Activated CD8-positive, alpha-beta memory T cell treated with anti-CD3 and anti-CD28 coated beads, Interleukin-2, amount 50 U/mL, for 1 hour (primary cell): ENCODE results near the gene PROM2.

Experiments used
- DNase-seq: peaks from one replicate; pipeline ENCODE4 v3.0.0-alpha.2; 2020; ENCODE audit errors: extremely low read depth

PROM2 gene

DNA sequence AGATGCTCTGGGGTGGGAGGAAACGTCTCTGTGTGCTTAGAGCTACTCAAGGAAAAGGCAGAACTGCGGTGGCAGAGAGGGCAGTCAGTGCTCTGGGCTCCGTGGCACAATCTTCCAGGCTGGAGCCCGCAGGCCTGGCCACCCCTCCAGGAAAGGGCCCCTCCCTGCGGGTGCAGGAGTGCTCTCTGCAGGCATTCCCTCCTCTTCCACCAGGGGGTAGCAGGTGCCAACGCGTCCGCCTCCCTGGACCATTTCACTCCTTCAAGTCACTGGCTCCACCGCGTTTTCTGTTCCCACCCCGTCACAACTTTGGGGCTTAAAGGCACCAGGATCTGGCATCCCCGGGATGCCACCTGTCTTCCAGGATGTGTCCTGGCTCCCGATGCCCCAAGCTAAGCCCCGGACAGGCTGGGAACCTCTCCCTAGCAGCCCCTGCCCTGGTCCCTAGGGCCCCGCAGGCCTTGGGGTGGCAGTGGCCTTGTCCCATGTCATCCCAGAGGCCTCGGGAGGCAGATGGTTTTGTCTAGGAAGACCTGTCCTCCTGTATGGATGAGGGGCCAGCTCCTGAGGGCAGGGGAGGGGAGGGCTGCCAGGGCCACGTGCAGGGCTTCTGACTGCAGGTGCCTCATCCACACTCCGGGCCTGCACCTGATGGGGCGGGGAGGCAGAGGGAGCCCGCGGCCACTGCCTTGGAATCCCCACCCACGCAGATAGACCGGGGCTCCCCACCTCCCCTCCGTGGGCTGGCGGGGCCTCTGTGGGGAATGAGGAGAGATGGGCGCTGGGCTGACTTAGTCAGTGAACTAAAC, 49.3 kb downstream of the PROM2 start:
- DNase-seq, result no peak

DNA sequence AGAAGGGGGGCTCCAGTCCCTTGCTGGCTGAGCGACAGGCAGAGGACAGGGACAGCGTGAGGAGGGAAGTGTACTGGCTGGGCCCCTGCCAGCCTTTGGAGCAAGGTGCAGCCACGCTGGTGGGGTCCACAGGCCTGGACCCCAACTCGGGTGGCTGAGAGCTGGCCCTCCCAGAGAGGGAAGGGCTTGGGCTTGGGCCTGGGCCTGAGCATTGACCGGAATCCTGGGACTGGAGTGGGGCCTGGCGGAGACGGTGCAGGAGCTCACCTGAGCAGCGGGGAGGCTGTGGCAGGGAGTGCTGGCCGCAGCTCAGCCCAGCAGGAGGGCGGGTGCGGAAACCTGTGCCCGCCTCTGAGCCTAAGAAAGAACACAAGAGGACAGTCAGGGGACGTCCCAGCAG, 50.8 kb downstream of the PROM2 start:
- DNase-seq, result no peak

DNA sequence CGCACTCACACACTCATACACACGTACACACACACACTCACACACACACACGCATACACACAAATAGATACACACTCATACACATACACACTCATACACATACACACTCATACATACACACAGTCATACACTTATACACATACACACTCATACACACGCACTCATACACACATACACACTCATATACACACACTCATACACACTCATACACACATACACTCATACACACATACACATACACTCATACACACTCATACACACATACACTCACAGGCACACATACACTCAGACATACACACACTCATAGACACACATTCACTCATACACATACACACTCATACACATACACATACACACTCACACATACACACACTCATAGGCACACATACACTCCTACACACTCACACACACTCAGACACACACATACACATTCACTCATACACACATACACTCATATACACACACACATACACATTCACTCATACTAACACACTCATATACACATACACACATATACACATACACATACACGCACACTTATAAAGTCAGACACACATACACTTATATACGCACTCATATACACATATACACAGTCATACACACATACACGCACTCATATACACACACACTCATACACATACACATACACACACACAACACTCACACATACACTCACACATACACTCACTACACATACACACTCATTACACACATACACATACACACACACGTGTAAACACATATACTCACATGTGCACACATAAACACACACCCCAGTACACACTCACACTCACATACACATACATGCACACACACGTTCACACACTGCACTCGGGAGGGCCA, 51.6 kb downstream of the PROM2 start:
- no peak for DNase-seq

DNA sequence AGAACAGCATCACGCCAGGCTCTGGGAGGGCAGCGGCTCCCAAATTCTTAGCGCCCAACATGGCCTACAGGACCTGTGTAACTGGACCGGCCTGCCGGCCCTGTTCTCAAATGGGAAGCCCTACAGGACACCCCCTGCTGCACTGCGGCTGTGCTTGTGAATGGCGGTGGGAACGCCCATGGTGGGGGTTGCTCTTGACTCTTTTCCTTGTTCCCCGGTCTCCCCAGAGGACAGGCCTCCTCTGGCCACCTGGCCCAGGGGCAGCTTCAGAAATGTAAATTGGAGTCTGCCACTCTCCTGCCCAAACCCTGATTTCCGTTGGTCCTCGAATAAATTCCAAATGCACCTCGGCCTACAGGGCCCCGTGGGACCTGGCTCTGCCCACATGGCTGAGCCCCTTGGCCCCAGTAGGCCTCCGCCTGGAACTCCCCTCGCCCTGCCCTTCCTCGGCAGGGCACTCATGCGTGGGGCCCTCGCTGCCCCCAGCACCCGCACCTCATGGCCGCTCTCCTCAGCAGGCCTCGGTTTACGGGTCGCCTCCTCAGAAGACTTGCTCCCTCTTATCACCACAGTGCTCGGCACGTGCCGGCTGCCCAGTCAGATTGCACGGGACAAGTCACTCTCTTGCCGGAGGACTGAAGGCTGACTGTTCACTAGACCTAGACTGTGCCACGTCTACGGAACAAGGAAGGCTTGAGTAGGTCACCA, 52.3 kb downstream of the PROM2 start:
- DNase-seq, result no peak

DNA sequence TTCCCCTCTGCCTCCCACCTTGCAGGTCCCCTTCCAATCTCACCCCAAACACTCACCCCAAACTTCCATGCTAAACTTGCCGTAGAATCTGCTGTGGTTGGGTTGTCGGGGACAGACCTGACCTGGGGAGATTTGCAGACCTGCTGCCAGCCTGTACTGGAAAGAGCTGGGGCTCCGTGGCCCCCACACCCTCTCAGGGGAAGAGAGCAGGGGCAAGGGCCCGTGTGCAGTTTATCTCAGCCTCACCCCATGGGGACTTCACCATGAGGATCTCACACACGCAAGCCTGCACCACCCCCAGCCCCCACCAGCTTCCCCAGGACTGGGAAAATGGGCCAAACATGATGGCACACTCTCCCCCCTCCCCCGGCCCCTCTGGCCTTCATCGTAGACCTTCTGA, 53.6 kb downstream of the PROM2 start:
- no peak for DNase-seq

DNA sequence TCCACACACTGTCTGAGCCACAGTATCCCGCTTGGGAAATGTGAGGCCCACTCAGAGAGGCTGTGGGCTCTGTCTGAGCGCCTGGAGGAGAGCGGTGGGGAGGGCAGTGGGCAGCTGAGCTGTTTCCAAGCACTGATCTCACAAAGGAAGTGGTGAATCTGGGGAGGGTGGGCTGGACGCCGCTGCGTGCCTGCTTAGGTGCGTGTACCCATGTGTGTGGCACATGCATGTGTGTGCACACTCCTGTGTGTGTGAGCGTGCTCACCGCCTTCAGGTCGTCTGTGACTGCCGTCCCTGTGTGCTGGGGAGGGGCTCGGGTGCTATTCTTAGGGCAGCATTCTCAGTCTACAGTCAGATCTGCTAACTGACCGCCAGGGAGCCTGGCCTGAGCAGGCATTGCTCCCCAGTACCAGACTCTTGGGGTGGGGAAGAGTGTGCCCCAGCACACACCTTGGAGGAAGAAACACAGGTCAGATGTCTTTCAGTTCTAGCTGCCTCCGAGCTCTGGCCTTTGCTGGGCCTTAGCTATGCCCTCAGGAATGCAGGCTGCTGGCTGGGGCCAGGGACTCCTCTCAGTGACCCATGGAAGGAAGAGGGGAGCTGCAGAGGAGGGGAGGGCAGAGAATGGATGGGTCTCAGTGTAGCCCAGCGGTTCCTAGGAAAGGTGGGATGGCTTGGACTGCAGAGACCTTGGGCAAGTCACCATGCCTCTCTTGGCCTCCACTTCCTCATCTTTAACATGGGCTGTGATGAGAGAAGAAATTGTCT, 54.3 kb downstream of the PROM2 start:
- DNase-seq, result no peak

DNA sequence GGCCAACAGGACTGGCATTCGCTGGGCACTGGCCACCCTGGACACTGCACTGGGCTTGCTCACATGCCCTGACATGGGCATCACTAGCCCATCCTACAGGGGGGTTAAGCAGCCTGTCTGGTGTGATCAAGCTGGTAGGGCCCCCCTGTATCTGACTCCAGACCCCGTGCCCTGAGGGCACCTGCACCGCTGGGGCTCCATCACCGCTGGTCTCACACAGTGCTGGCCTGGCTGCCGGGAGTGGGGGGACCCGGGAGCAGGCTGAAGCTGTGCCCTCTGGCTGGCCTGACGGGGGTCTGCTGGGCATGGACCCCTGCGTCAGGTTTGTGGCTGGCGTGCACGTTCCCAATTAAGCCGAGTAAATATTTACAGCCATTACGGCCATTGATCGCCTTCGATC, 55.2 kb downstream of the PROM2 start:
- DNase-seq, result no peak

DNA sequence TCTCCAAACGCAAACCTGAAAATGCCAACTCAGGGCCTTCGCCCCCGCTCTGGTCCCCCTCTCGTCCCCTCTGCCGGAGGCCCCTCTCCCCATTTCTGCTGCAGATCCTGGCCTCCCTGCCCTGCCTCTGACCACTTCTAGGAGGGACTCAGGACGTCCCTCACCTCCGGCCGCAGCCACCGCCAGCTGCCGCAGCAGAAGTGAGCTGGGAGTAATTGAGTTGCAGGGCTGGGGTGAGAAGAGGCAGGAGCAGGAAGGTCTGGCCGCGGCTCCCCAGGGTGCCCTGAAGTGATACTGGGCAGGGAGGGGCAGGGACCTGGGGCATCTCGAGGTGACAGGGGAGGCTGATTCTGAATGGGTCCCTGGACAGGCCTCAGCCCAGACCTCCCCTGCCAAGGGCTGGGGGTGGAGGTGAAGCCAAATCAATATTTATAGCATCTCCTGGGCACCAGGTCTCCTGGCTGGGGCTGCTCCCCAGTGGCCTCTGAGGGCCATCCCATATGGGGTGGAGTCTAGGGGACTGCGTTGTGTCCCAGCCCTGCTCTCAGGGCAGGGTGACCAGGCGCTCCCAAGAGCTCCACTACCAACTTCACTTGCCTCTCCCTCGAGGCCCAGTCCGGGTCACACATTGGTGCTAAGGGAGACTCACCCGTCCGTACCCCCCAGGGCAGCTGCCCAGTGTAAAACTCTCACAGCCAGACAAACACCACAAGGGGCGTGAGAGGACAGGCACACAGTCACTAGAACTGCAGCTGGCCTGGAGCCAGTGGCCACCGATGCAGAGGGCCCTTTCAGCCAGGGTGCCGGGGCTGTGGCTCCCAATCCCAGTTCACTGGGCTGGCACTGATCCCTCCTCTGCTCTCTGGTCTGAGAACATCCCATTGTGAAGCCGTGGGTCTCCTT, 55.9 kb downstream of the PROM2 start:
- DNase-seq, result no peak

DNA sequence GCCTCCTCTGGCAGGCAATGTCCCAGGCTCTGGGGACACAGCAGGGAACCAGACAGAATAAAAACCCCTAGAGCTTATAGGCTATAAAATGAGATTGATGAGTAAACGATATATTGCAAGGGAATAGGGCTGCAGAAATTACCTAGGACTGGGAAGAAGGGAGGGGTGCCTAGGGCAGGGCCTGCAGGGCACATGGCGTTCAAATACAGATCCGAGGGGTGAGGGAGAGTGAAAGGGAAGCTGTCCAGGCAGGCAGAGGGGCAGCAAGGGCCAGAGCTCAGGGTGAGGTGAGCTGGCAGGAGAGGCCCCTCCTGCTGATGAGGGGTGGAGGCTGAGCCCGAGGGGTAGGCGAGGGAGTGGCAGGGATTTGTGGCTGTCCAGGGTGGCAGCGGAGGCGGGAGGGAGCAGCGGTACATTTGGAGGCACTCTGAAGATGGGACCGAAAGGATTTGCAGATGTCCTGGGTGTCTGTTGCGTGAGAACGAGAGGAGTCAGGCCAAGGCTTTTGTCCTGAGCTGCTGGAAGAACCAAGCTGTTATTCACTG, 56.6 kb downstream of the PROM2 start:
- no peak for DNase-seq

DNA sequence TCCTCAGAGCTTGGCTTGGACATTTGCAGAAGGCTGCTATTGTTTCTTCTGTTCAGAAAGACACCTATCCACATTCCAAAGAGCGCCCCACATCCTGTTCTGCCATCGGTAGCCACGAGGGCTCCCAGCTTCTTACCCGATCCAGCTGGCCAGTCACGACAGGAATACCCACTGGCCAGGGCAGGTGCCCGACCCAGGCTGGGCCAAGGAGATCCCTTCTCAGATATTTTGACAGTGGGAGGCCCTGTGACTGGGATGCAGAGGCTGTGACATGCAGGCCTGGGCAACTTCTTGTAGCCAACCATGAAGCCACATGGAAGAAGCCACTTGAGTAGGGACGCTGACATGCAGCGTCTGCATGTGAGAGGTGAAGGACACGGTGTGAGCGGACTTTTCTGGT, 57.4 kb downstream of the PROM2 start:
- no peak for DNase-seq

DNA sequence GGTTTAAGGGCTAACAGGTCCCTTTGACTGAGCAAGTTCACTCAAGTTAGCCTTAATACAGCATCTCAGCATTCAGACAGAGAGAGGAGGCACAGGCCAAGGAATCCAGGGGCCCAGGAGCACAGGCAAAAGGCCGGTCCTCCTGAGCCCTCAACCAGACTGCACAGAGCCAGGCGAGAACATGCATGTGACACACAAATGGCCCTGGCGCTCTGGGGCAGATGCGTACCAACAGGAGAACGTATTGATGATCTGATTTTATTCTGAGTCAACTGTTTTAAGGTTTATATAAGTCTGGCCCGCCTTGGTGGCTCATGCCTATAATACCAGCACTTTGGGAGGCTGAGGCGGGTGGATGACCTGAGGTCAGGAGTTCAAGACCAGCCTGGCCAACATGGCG, 57.8 kb downstream of the PROM2 start:
- no peak for DNase-seq

DNA sequence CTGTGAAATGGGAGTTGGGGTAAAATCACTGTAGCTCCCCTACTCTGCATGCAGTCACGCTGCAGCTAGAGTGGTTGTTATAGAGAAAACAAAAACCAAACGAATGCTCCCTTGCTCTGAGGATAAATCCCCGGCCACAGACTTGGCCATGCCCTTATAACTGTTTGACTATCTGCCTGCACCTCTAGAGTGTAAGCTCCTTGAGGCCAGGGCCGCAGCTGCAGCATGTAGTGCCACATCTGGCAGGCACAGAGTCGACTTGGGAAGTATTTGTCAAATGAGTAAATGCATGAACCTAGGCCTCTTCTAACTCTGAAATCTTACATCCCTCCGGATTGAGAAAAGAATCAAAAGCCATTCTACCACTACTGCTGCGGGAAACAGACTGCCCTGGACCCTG, 58.8 kb downstream of the PROM2 start:
- DNase-seq, result no peak

DNA sequence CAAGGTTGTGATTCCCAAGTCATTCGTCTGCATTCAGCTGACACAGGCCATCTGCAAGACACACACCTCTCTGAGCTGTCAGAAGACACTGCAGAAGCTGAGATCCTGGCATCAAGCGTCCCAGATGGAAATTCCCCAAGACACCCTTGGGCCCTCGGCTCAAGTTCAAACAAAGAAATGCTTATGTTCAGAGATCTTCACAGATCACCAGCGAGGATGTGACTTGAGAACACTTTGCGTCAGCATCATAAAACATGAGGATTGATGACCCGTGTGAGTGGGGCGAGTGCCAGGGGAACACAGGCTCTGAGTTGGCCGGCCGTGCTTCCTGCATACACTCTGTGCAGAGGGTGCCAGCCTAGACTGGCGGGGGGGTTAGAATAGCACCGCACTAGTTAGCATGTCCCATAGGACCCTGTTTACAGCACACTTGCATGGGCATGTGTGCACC, 59.7 kb downstream of the PROM2 start:
- DNase-seq, result no peak

DNA sequence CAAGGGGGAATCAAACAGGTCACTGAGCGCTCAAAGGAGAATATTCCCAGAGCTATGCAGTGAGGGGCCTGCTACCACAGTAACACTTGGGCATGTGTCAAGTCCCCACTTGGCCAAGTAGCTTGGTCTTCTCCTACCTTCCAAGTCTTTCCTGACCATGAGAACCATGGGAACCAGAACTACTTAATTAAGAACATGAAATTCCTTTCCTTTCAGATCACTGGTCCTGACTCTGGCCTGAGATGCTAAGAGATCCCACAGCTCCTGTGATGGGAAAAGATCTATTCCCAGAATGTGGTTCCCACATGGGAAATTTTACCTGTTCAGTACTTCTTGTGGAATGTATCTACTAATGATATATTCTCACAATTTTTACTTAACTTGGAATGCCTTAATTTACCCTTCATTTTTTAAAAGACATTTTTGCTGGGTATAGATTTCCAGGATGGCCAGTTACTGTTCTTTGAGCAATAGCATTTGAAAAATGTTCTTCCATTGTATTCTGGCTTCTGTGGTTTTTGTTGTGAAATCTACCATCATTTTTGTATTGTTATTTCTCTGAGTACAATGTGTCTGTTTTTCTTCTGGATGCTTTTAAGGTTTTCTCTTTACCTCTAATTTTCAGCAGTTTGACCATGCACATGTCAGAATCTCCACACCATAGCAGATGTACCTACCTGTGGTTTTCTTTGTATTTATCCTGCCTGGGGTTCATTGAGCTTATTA, 60.8 kb downstream of the PROM2 start:
- DNase-seq, result no peak

DNA sequence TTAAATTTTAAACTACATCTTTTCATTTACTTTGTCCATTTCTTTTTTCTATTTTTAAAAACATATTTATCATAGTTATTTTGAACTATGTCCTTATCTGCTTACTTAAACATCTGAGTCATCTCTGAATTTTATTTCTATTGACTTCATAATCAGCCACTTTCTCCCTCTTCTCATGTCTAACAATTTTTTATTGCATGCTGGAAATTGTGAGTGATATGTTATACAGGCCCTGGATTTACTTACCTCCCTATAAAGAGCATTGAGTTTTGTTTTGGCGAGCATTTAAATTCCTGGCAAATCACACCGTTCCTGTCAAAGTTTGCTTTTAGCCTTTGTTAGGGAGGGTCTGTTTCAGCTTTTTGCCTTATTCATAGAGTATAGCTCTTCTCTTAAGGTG, 62.2 kb downstream of the PROM2 start:
- no peak for DNase-seq

DNA sequence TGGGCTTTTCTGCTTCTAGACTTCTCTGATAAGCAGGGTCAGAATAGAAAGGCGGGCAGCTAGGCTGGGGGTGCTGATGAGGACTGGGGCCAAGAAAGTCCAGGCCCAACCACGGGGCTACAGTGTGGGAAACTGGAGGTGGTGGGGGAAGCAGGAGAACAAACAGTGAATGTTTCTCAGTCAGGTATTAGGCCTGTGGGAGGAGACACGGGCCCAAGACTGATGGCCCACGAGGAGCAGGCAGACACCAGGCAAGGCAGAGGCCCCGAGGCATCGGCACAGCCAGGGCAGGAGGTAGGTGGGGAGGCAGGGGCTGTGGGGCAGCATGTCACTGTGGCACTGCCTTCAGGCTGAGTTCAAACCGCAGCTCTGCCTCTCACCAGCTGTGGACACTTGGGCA, 63.6 kb downstream of the PROM2 start:
- no peak for DNase-seq
